ENCODE measurements around the gene TAB2. TPM values are rescaled to one million over a fixed set of nuclear protein-coding genes. Genes with fewer than 3 reads are reported as not detected.

Gene TAB2
- polyA plus RNA-seq (2013, experiment 1 of 2), result 46.0 TPM
- polyA plus RNA-seq (2013, experiment 2 of 2), result 46.8 TPM

- Histone ChIP-seq H3K4me1 (ENCODE audit: control insufficient read depth, insufficient read depth, low read depth, low read length) (peaks cover 3% of the 10 kb centered on the region), H2BK120ac (ENCODE audit: low read depth, low read length) (peak within 1 kb of the TSS; percentile 99)
- DNase-seq, result peak; percentile 55
Measured at GRCh38 chr6:149317644-149318571, at the start of gene TAB2. Gene TAB2, plus strand, starts transcription at chr6:149317712. Its CDS starts 52,286 bp downstream, at chr6:149369998.

GRCh38 chr6:149268146-149268545 is 49.4 kb upstream of the TAB2 start:
- no peak overlapping the region for H3K4ac ChIP-seq (ENCODE audit: low read depth in 1 of 2, low read length in 2 of 2)
- no peak for DNase-seq
- no peak overlapping the region for H4K8ac ChIP-seq (ENCODE audit: low read length)
- H3K4me1 ChIP-seq (ENCODE audit: control insufficient read depth, insufficient read depth, low read depth, low read length), result no peaks in the 10 kb centered on the region
- H2AFZ ChIP-seq (ENCODE audit: low read depth, low read length), result no peak overlapping the region
- H2BK120ac ChIP-seq (ENCODE audit: low read depth, low read length), result no peak overlapping the region
- peaks cover 5% of the 10 kb centered on the region for H3K9me3 ChIP-seq (ENCODE audit: control insufficient read depth, low read length)
- H3K79me1 ChIP-seq (replicated peaks; ENCODE audit: low read length, poor library complexity, severe bottlenecking), result no peaks in the 10 kb centered on the region
- H2BK5ac ChIP-seq (ENCODE audit: low read depth, low read length, poor library complexity, severe bottlenecking), result no peak overlapping the region
- no peak overlapping the region for H3K23ac ChIP-seq (ENCODE audit: low read length in 2 of 2)
- no peak overlapping the region for H4K91ac ChIP-seq (ENCODE audit: low read length)
- 90% methylated on average over 4 of the region's 5 CpGs for WGBS
- H3K18ac ChIP-seq (ENCODE audit: low read depth in 1 of 2, low read length in 2 of 2), result no peak overlapping the region
- no peaks in the 10 kb centered on the region for H3K36me3 ChIP-seq (ENCODE audit: control insufficient read depth in 1 of 2, insufficient read depth in 2 of 2, low read depth in 1 of 2, low read length in 2 of 2)
- no peak overlapping the region for H2BK12ac ChIP-seq (ENCODE audit: low read length in 2 of 2)
- no peak overlapping the region for H3K27ac ChIP-seq (ENCODE audit: low read length, poor library complexity, severe bottlenecking)
- no peak overlapping the region for H3K14ac ChIP-seq (ENCODE audit: low read length in 2 of 2)
- H3K4me3 ChIP-seq (ENCODE audit: insufficient read depth in 1 of 2, low read depth in 1 of 2, low read length in 2 of 2), result no peak overlapping the region
- no peak overlapping the region for H2AK5ac ChIP-seq (ENCODE audit: low read length, severe bottlenecking)
- no peak overlapping the region for H3K4me2 ChIP-seq (ENCODE audit: low read length, poor library complexity, severe bottlenecking)
- no peak overlapping the region for H3K9ac ChIP-seq (ENCODE audit: low read length)
- H2BK15ac ChIP-seq (ENCODE audit: low read depth, poor library complexity, severe bottlenecking), result no peak overlapping the region
- peaks cover 4 to 29% of the 10 kb centered on the region in 2 experiments for H3K27me3 ChIP-seq (ENCODE audit: control insufficient read depth in 1 of 2, insufficient read depth in 1 of 2, low read length in 2 of 2)

More at GRCh38 chr6:149317644-149318571, at the start of gene TAB2:
- WGBS, result 2% methylated on average over 22 of the region's 92 CpGs
- Histone ChIP-seq H3K4me2 (ENCODE audit: low read length, poor library complexity, severe bottlenecking) (peak within 1 kb of the TSS; percentile 83), H2BK5ac (ENCODE audit: low read depth, low read length, poor library complexity, severe bottlenecking) (peak within 1 kb of the TSS; percentile 93), H3K36me3 (ENCODE audit: control insufficient read depth in 1 of 2, insufficient read depth in 2 of 2, low read depth in 1 of 2, low read length in 2 of 2) (no peaks in the 10 kb centered on the region), H3K14ac (ENCODE audit: low read length in 2 of 2) (peak within 1 kb of the TSS; percentile 92 to 100), H2BK15ac (ENCODE audit: low read depth, poor library complexity, severe bottlenecking) (peak within 1 kb of the TSS; percentile 94), H4K91ac (ENCODE audit: low read length) (peak within 1 kb of the TSS; percentile 98), H2BK12ac (ENCODE audit: low read length in 2 of 2) (peak within 1 kb of the TSS in 1 of 2 experiments; percentile 97), H2AK5ac (ENCODE audit: low read length, severe bottlenecking) (peak within 1 kb of the TSS; percentile 49), H3K9ac (ENCODE audit: low read length) (peak within 1 kb of the TSS; percentile 94), H3K18ac (ENCODE audit: low read depth in 1 of 2, low read length in 2 of 2) (peak within 1 kb of the TSS; percentile 98 to 100), H3K4ac (ENCODE audit: low read depth in 1 of 2, low read length in 2 of 2) (peak within 1 kb of the TSS; percentile 97 to 98), H3K9me3 (ENCODE audit: control insufficient read depth, low read length) (no peaks in the 10 kb centered on the region), H2AFZ (ENCODE audit: low read depth, low read length) (peak within 1 kb of the TSS; percentile 91), H3K79me1 (replicated peaks; ENCODE audit: low read length, poor library complexity, severe bottlenecking) (no peaks in the 10 kb centered on the region), H3K27ac (ENCODE audit: low read length, poor library complexity, severe bottlenecking) (peak within 1 kb of the TSS; percentile 77), H3K23ac (ENCODE audit: low read length in 2 of 2) (peak within 1 kb of the TSS in 1 of 2 experiments; percentile 75), H3K4me3 (ENCODE audit: insufficient read depth in 1 of 2, low read depth in 1 of 2, low read length in 2 of 2) (peak within 1 kb of the TSS; percentile 95 to 96), H3K27me3 (ENCODE audit: control insufficient read depth in 1 of 2, insufficient read depth in 1 of 2, low read length in 2 of 2) (no peaks in the 10 kb centered on the region), H4K8ac (ENCODE audit: low read length) (peak within 1 kb of the TSS; percentile 98)

- H4K91ac ChIP-seq (ENCODE audit: low read length), result no peak overlapping the region
- WGBS, result 100% methylated on average over 1 of the region's 1 CpG
- no peak overlapping the region for H3K14ac ChIP-seq (ENCODE audit: low read length in 2 of 2)
- no peaks in the 10 kb centered on the region for H3K36me3 ChIP-seq (ENCODE audit: control insufficient read depth in 1 of 2, insufficient read depth in 2 of 2, low read depth in 1 of 2, low read length in 2 of 2)
- H2AFZ ChIP-seq (ENCODE audit: low read depth, low read length), result no peak overlapping the region
- no peak overlapping the region for H3K4ac ChIP-seq (ENCODE audit: low read depth in 1 of 2, low read length in 2 of 2)
- H2BK15ac ChIP-seq (ENCODE audit: low read depth, poor library complexity, severe bottlenecking), result no peak overlapping the region
- H2BK120ac ChIP-seq (ENCODE audit: low read depth, low read length), result no peak overlapping the region
- no peak overlapping the region for H2BK5ac ChIP-seq (ENCODE audit: low read depth, low read length, poor library complexity, severe bottlenecking)
- peaks cover 4 to 29% of the 10 kb centered on the region in 2 experiments for H3K27me3 ChIP-seq (ENCODE audit: control insufficient read depth in 1 of 2, insufficient read depth in 1 of 2, low read length in 2 of 2)
- no peak overlapping the region for H3K18ac ChIP-seq (ENCODE audit: low read depth in 1 of 2, low read length in 2 of 2)
- H3K27ac ChIP-seq (ENCODE audit: low read length, poor library complexity, severe bottlenecking), result no peak overlapping the region
- no peak overlapping the region for H3K4me3 ChIP-seq (ENCODE audit: insufficient read depth in 1 of 2, low read depth in 1 of 2, low read length in 2 of 2)
- no peak overlapping the region for H3K23ac ChIP-seq (ENCODE audit: low read length in 2 of 2)
- H3K4me1 ChIP-seq (ENCODE audit: control insufficient read depth, insufficient read depth, low read depth, low read length), result no peaks in the 10 kb centered on the region
- H2AK5ac ChIP-seq (ENCODE audit: low read length, severe bottlenecking), result no peak overlapping the region
- no peak overlapping the region for H3K4me2 ChIP-seq (ENCODE audit: low read length, poor library complexity, severe bottlenecking)
- H4K8ac ChIP-seq (ENCODE audit: low read length), result no peak overlapping the region
- no peak overlapping the region for H3K9ac ChIP-seq (ENCODE audit: low read length)
- H3K79me1 ChIP-seq (replicated peaks; ENCODE audit: low read length, poor library complexity, severe bottlenecking), result no peaks in the 10 kb centered on the region
- no peak overlapping the region for H2BK12ac ChIP-seq (ENCODE audit: low read length in 2 of 2)
- DNase-seq, result no peak
- H3K9me3 ChIP-seq (ENCODE audit: control insufficient read depth, low read length), result peaks cover 5% of the 10 kb centered on the region
Measured at GRCh38 chr6:149268768-149269167, 48.7 kb upstream of the TAB2 start.

- no peak overlapping the region for H3K14ac ChIP-seq (ENCODE audit: low read length in 2 of 2)
- no peak overlapping the region for H4K8ac ChIP-seq (ENCODE audit: low read length)
- H3K18ac ChIP-seq (ENCODE audit: low read depth in 1 of 2, low read length in 2 of 2), result no peak overlapping the region
- H2BK5ac ChIP-seq (ENCODE audit: low read depth, low read length, poor library complexity, severe bottlenecking), result no peak overlapping the region
- no peak overlapping the region for H2BK12ac ChIP-seq (ENCODE audit: low read length in 2 of 2)
- peaks cover 5% of the 10 kb centered on the region for H3K9me3 ChIP-seq (ENCODE audit: control insufficient read depth, low read length)
- H3K23ac ChIP-seq (ENCODE audit: low read length in 2 of 2), result no peak overlapping the region
- no peak overlapping the region for H3K4me2 ChIP-seq (ENCODE audit: low read length, poor library complexity, severe bottlenecking)
- H3K4me3 ChIP-seq (ENCODE audit: insufficient read depth in 1 of 2, low read depth in 1 of 2, low read length in 2 of 2), result no peak overlapping the region
- no peak overlapping the region for H2AFZ ChIP-seq (ENCODE audit: low read depth, low read length)
- H3K4me1 ChIP-seq (ENCODE audit: control insufficient read depth, insufficient read depth, low read depth, low read length), result no peaks in the 10 kb centered on the region
- H2BK120ac ChIP-seq (ENCODE audit: low read depth, low read length), result no peak overlapping the region
- H3K36me3 ChIP-seq (ENCODE audit: control insufficient read depth in 1 of 2, insufficient read depth in 2 of 2, low read depth in 1 of 2, low read length in 2 of 2), result no peaks in the 10 kb centered on the region
- no peak overlapping the region for H3K27ac ChIP-seq (ENCODE audit: low read length, poor library complexity, severe bottlenecking)
- no peak overlapping the region for H2BK15ac ChIP-seq (ENCODE audit: low read depth, poor library complexity, severe bottlenecking)
- peaks cover 3 to 20% of the 10 kb centered on the region in 2 experiments for H3K27me3 ChIP-seq (ENCODE audit: control insufficient read depth in 1 of 2, insufficient read depth in 1 of 2, low read length in 2 of 2)
- DNase-seq, result no peak
- no peak overlapping the region for H4K91ac ChIP-seq (ENCODE audit: low read length)
- no peak overlapping the region for H2AK5ac ChIP-seq (ENCODE audit: low read length, severe bottlenecking)
- no peak overlapping the region for H3K4ac ChIP-seq (ENCODE audit: low read depth in 1 of 2, low read length in 2 of 2)
- H3K79me1 ChIP-seq (replicated peaks; ENCODE audit: low read length, poor library complexity, severe bottlenecking), result no peaks in the 10 kb centered on the region
- no peak overlapping the region for H3K9ac ChIP-seq (ENCODE audit: low read length)
- WGBS, result 97% methylated on average over 3 of the region's 4 CpGs
Measured at GRCh38 chr6:149270616-149271015, 46.9 kb upstream of the TAB2 start.
